Heart left ventricle (tissue), 13 donors: ENCODE data around the gene LTB.

ENCODE experiments used
- CTCF ChIP-seq, 12 donors: fragments of 200-600 bp; sonication (generic) in 4 of 12; IDR thresholded peaks; one replicate each; pipeline versions ENCODE4 v1.5.0 to v1.8.0; 2018 to 2022; ENCODE audit warnings: antibody characterized with exemption in 12 of 12, mild to moderate bottlenecking in 5 of 12
- POLR2A ChIP-seq, 2 donors: fragments of 450-650 bp; IDR thresholded peaks; one replicate each; pipeline ENCODE4 v1.6.1; 2017; ENCODE audit warnings: antibody characterized with exemption in 2 of 2, mild to moderate bottlenecking in 2 of 2, moderate library complexity in 2 of 2
- donor health status: ischemic (EF 13 %, LVEDD 7.1; RV severe dilation, severe dysfunction).
- donor health status: DM: no; HTN: yes; CAD: no.
- donor health status: DM: no; HTN: no; CAD: no.
- donor health status: ischemic (EF 25% LVEDD 6.9; RV normal size, moderate dysfunction).
- donor health status: ischemic (EF 25% LVEDD 5.7; RV mildly dilated, moderate dysfunction).
- donor health status: ischemic (EF 35%, LVEDD 5.7; RV mildly dilated, moderate dysfunction).
- donor health status: nonischemic (EF 11% LVEDD 7.7; RV severe dilation, severe dysfunction).
- donor health status: DM: yes; HTN: yes; CAD: no.
- donor health status: PGD.
- donor health status: ischemic (EF 29% LVEDD 5.4; RV normal size, mild dysfunction).
- donor health status: nonischemic (EF 23%, LVEDD 6.1; RV moderate dilation, normal function).

GRCh38 chr6:31622684-31623091 is 40.5 kb upstream of the LTB start:
- TF ChIP-seq CTCF (IDR thresholded peaks at IDR 0.05) (no peak), POLR2A (IDR thresholded peaks at IDR 0.05) (no peak)
